ENCODE measurements around the gene TJP3. TPM values are rescaled to one million over a fixed set of nuclear protein-coding genes. Genes with fewer than 3 reads are reported as not detected.

The TJP3 gene, protein sequence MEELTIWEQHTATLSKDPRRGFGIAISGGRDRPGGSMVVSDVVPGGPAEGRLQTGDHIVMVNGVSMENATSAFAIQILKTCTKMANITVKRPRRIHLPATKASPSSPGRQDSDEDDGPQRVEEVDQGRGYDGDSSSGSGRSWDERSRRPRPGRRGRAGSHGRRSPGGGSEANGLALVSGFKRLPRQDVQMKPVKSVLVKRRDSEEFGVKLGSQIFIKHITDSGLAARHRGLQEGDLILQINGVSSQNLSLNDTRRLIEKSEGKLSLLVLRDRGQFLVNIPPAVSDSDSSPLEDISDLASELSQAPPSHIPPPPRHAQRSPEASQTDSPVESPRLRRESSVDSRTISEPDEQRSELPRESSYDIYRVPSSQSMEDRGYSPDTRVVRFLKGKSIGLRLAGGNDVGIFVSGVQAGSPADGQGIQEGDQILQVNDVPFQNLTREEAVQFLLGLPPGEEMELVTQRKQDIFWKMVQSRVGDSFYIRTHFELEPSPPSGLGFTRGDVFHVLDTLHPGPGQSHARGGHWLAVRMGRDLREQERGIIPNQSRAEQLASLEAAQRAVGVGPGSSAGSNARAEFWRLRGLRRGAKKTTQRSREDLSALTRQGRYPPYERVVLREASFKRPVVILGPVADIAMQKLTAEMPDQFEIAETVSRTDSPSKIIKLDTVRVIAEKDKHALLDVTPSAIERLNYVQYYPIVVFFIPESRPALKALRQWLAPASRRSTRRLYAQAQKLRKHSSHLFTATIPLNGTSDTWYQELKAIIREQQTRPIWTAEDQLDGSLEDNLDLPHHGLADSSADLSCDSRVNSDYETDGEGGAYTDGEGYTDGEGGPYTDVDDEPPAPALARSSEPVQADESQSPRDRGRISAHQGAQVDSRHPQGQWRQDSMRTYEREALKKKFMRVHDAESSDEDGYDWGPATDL
- total RNA-seq (10 to 100 TPM; 33.8 to 36.2 TPM), polyA plus RNA-seq (ENCODE audit: insufficient read length in 6 of 6) (10 to 100 TPM; 11.2 to 17.9 (median 15.1) TPM)
- long read RNA-seq, donor 1, partial matches to known transcripts = 0 of 3 reads
- long read RNA-seq, donor 1, other reads (novel, unspliced or antisense) = 0 of 3 reads
- long read RNA-seq, donor 2 = 0 reads
- long read RNA-seq, donor 3, partial matches to known transcripts = 0 of 1 reads
- long read RNA-seq, donor 3, other reads (novel, unspliced or antisense) = 0 of 1 reads
- long read RNA-seq, donor 4, partial matches to known transcripts = 2 of 8 reads
- long read RNA-seq, donor 4, other reads (novel, unspliced or antisense) = 1 of 8 reads
- long read RNA-seq, donor 5 = 0 reads
- long read RNA-seq, donor 6 = 0 reads
- long read RNA-seq, donor 7, partial matches to known transcripts = 0 of 3 reads
- long read RNA-seq, donor 7, other reads (novel, unspliced or antisense) = 0 of 3 reads
- long read RNA-seq, donor 8, partial matches to known transcripts = 0 of 2 reads
- long read RNA-seq, donor 8, other reads (novel, unspliced or antisense) = 0 of 2 reads
- long read RNA-seq, donor 9 = 0 reads
- long read RNA-seq, donor 10, transcript TJP3-202 (21 exons, 3,350 nt) = major isoform, 6 of 9 reads
- long read RNA-seq, donor 10, partial matches to known transcripts = 1 of 9 reads
- long read RNA-seq, donor 10, other reads (novel, unspliced or antisense) = 1 of 9 reads
- long read RNA-seq, donor 11 = 0 reads
- long read RNA-seq, donor 12, partial matches to known transcripts = 0 of 1 reads
- long read RNA-seq, donor 12, other reads (novel, unspliced or antisense) = 0 of 1 reads

DNA sequence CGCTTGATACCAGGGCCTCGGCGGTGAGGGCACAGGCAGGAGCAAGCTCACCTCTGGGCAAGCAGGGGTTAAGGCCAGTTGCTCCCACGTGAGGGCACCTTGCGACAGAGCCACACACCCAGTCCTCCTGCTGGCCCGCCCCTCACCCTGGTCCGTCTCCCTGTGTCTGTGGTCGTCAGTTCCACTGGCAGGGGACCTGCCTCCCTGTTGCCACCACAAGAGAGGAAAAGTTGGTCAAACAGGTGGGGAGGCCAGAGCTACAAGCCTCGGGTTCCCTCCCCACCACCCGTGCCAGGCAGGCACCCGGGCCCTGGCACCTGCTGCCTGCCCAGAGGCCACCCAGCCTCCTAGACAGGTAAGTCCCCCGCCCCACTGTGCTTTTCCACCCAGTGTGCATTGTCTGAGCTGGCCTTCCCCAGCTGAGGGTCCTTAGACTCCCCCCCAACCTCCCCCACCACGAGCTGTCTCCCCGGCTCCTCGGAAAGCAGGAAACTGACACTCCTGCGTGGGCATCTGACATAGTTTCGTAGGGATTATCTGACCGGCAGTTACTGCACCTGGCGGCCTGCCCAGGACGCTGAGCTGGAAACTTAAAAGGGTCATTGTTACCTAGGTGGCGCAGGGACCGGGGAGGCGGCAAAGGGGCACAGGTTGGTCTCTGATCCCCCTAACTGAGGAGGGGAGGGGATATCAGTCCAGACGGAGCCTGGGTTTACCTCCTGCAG is at the start of gene TJP3:
Gene TJP3 (plus strand): TSS at position 178 of the 725 bp plus-strand sequence. CDS start 20,049 bp downstream, outside the sequence.
- H3K4me1 ChIP-seq = no peaks in the 10 kb centered on the region
- ATAC-seq (peak; percentile 80), DNase-seq (peak; percentile 22 to 90 (median 72))
- H3K4me3 ChIP-seq = peak within 1 kb of the TSS; percentile 22 to 45
- no peaks in the 10 kb centered on the region for H3K9me3 ChIP-seq
- peak within 1 kb of the TSS; percentile 58 to 67 for H3K27ac ChIP-seq
- H3K27me3 ChIP-seq = peaks cover 0 to 28% of the 10 kb centered on the region in 2 donors
- no peaks in the 10 kb centered on the region for H3K36me3 ChIP-seq
- intact Hi-C loops (cut with DNase I) = no loop called here
- TF ChIP-seq, protein P1, sequence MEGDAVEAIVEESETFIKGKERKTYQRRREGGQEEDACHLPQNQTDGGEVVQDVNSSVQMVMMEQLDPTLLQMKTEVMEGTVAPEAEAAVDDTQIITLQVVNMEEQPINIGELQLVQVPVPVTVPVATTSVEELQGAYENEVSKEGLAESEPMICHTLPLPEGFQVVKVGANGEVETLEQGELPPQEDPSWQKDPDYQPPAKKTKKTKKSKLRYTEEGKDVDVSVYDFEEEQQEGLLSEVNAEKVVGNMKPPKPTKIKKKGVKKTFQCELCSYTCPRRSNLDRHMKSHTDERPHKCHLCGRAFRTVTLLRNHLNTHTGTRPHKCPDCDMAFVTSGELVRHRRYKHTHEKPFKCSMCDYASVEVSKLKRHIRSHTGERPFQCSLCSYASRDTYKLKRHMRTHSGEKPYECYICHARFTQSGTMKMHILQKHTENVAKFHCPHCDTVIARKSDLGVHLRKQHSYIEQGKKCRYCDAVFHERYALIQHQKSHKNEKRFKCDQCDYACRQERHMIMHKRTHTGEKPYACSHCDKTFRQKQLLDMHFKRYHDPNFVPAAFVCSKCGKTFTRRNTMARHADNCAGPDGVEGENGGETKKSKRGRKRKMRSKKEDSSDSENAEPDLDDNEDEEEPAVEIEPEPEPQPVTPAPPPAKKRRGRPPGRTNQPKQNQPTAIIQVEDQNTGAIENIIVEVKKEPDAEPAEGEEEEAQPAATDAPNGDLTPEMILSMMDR (IDR thresholded peaks at IDR 0.05) = no peak

DNA sequence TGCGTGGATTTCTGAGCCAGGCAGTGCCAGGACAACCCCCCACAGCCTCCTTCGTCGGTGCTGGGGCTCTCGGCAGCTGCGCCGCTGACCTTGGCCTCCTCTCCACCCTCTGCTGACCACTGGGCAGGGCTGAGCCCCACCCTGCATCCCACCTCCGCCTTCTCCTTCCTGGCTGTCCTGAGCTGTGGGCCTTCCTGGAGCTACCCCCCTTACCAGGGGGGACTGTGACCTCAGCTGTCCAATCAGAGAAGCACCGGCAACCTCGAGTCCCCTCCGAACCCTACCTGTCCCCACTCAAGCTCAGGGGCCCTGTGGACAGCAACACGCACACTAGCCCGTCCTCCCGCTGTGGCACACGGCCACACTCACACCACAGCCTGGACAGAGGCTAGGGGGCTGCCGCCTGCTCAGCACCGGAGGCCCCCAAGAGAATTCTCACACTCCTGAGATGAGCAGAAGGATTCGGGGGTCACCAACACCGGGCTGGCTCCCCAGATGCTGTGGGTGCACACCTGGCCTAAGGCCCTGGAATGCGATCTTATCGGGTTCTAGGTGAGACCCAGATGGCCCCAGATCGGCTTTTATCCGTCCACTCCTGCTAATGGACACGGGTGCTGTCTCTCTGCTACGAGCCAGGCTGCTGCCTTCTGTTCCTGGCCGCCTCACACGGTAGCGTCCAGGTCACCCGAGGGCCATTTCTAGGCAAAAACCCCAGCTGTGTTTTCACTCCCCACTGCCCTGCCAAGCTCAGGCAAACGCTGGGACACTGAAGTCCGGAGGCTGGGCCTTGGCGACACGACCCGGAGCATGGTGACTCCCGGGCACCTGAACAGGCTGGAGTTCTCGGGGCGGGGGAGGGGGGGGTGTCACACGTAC is 49.1 kb upstream of the TJP3 start:
- H3K4me1 ChIP-seq = no peaks in the 10 kb centered on the region
- TF ChIP-seq, protein P1 (IDR thresholded peaks at IDR 0.05) = no peak
- peaks cover 0 to 91% of the 10 kb centered on the region in 2 donors for H3K36me3 ChIP-seq
- intact Hi-C loops (cut with DNase I) = no loop called here
- ATAC-seq (no peak), DNase-seq (no peak)
- H3K27me3 ChIP-seq = no peaks in the 10 kb centered on the region
- H3K4me3 ChIP-seq = no peak overlapping the region
- H3K27ac ChIP-seq = no peak overlapping the region
- H3K9me3 ChIP-seq = no peaks in the 10 kb centered on the region

DNA sequence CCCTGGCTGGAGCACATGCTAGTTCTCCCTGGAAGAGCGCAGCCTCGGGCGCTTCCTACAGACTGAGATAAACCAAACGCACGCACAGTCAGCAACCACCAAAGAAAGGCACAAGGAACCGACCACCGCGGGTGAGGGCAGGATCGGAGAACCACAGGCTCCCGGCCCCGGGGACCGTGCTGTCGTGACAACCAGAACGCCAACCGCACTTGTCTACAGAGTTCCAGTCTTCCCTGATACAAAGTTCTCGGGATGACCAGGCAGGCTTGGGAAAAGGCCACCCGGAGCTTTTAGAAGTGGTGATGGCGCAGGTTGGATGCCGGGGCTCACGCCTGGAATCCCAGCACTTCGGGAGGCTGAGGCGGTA is 48.5 kb upstream of the TJP3 start:
- no peak for DNase-seq
- Histone ChIP-seq H3K27ac (no peak overlapping the region), H3K4me1 (no peaks in the 10 kb centered on the region), H3K36me3 (peaks cover 0 to 97% of the 10 kb centered on the region in 2 donors), H3K27me3 (no peaks in the 10 kb centered on the region), H3K4me3 (no peak overlapping the region), H3K9me3 (no peaks in the 10 kb centered on the region)
- intact Hi-C loops (cut with DNase I) = no loop called here
- ATAC-seq = no peak
- TF ChIP-seq, protein P1 (IDR thresholded peaks at IDR 0.05) = no peak
